ENCODE data around the gene GALNT10. TPM values are rescaled to one million over a fixed set of nuclear protein-coding genes. Genes with fewer than 3 reads are reported as not detected.

Gene GALNT10
- total and polyA plus RNA-seq, 2 of the 8 experiments (the other 6 are each of a cell fraction or from before 2014, with no cell fraction given): 4.6 to 15.5 TPM

DNA sequence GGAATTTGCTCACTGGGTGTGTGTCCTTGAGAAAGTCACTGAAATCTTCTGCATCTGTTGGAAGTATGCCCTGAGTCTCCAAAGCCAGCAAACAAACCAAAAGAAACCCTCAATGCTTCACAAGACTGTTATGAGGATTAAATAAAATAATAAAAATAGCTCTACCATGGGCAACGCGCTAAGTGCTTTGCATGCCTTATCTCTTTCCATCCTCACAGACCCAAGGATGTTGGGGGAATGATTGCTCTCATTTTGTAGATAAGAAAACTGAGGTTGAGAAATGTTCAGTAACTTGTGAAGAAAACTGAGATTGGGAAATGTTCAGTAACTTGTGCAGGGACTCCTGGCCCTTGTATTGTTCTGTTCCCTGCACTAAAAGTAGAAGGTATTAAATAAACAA, 279.6 kb downstream of the GALNT10 start (continued):
- TF ChIP-seq, protein P1, sequence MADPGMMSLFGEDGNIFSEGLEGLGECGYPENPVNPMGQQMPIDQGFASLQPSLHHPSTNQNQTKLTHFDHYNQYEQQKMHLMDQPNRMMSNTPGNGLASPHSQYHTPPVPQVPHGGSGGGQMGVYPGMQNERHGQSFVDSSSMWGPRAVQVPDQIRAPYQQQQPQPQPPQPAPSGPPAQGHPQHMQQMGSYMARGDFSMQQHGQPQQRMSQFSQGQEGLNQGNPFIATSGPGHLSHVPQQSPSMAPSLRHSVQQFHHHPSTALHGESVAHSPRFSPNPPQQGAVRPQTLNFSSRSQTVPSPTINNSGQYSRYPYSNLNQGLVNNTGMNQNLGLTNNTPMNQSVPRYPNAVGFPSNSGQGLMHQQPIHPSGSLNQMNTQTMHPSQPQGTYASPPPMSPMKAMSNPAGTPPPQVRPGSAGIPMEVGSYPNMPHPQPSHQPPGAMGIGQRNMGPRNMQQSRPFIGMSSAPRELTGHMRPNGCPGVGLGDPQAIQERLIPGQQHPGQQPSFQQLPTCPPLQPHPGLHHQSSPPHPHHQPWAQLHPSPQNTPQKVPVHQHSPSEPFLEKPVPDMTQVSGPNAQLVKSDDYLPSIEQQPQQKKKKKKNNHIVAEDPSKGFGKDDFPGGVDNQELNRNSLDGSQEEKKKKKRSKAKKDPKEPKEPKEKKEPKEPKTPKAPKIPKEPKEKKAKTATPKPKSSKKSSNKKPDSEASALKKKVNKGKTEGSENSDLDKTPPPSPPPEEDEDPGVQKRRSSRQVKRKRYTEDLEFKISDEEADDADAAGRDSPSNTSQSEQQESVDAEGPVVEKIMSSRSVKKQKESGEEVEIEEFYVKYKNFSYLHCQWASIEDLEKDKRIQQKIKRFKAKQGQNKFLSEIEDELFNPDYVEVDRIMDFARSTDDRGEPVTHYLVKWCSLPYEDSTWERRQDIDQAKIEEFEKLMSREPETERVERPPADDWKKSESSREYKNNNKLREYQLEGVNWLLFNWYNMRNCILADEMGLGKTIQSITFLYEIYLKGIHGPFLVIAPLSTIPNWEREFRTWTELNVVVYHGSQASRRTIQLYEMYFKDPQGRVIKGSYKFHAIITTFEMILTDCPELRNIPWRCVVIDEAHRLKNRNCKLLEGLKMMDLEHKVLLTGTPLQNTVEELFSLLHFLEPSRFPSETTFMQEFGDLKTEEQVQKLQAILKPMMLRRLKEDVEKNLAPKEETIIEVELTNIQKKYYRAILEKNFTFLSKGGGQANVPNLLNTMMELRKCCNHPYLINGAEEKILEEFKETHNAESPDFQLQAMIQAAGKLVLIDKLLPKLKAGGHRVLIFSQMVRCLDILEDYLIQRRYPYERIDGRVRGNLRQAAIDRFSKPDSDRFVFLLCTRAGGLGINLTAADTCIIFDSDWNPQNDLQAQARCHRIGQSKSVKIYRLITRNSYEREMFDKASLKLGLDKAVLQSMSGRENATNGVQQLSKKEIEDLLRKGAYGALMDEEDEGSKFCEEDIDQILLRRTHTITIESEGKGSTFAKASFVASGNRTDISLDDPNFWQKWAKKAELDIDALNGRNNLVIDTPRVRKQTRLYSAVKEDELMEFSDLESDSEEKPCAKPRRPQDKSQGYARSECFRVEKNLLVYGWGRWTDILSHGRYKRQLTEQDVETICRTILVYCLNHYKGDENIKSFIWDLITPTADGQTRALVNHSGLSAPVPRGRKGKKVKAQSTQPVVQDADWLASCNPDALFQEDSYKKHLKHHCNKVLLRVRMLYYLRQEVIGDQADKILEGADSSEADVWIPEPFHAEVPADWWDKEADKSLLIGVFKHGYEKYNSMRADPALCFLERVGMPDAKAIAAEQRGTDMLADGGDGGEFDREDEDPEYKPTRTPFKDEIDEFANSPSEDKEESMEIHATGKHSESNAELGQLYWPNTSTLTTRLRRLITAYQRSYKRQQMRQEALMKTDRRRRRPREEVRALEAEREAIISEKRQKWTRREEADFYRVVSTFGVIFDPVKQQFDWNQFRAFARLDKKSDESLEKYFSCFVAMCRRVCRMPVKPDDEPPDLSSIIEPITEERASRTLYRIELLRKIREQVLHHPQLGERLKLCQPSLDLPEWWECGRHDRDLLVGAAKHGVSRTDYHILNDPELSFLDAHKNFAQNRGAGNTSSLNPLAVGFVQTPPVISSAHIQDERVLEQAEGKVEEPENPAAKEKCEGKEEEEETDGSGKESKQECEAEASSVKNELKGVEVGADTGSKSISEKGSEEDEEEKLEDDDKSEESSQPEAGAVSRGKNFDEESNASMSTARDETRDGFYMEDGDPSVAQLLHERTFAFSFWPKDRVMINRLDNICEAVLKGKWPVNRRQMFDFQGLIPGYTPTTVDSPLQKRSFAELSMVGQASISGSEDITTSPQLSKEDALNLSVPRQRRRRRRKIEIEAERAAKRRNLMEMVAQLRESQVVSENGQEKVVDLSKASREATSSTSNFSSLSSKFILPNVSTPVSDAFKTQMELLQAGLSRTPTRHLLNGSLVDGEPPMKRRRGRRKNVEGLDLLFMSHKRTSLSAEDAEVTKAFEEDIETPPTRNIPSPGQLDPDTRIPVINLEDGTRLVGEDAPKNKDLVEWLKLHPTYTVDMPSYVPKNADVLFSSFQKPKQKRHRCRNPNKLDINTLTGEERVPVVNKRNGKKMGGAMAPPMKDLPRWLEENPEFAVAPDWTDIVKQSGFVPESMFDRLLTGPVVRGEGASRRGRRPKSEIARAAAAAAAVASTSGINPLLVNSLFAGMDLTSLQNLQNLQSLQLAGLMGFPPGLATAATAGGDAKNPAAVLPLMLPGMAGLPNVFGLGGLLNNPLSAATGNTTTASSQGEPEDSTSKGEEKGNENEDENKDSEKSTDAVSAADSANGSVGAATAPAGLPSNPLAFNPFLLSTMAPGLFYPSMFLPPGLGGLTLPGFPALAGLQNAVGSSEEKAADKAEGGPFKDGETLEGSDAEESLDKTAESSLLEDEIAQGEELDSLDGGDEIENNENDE (IDR thresholded peaks at IDR 0.05; ENCODE audit: insufficient replicate concordance, low read length): no peak
- no peak for TF ChIP-seq SRF (IDR thresholded peaks at IDR 0.05; ENCODE audit: low read depth, low read length)
